HCEC 1CT (cell line): ENCODE results near the gene DHX16.

Experiments
- DNase-seq: peaks from one replicate; pipeline ENCODE4 v3.0.0-alpha.2; 2017

The DHX16 gene

GRCh38 chr6:30626484-30627366 is 46.1 kb downstream of the DHX16 start, which contains the start of gene ATAT1:
Gene ATAT1 (plus strand): TSS chr6:30626874.
- DNase-seq: peak; percentile 76

GRCh38 chr6:30625511-30625910 is 47.3 kb downstream of the DHX16 start:
- no peak for DNase-seq

- DNase-seq: no peak
These were observed 53.2 kb downstream of the DHX16 start for GRCh38 chr6:30619561-30619960.

DNA sequence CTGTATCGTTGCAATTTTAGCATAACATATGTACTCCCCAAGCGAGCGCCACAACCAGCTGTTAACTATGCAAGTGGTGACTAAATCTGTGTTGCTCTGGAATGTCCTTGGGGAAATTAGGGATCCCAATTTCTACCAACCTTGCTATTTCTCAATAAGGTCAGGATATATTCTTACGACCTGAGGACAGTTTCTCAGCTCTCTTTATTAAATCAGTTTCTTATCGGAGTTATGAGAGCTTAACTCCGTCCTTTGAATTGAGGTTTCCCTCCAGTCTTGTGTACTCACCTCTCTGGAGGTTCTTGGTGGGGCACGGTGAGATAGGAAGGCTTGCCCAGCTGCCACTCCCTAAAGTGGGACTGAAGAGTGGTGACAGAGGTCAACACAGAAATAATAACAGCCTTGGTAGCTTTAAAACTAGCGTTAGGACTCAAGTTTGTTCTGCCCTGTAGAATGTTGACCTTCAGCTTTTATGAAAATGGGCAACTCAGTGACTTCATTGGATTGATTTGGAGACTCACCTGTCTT is 54.5 kb downstream of the DHX16 start:
- peak; percentile 37 for DNase-seq

GRCh38 chr6:30617565-30618269 is 55.1 kb downstream of the DHX16 start, which contains the start of gene MRPS18B:
Gene MRPS18B (plus strand): TSS chr6:30617840. CDS start chr6:30617866, 26 bp downstream.
- DNase-seq: peak; percentile 97

DNA sequence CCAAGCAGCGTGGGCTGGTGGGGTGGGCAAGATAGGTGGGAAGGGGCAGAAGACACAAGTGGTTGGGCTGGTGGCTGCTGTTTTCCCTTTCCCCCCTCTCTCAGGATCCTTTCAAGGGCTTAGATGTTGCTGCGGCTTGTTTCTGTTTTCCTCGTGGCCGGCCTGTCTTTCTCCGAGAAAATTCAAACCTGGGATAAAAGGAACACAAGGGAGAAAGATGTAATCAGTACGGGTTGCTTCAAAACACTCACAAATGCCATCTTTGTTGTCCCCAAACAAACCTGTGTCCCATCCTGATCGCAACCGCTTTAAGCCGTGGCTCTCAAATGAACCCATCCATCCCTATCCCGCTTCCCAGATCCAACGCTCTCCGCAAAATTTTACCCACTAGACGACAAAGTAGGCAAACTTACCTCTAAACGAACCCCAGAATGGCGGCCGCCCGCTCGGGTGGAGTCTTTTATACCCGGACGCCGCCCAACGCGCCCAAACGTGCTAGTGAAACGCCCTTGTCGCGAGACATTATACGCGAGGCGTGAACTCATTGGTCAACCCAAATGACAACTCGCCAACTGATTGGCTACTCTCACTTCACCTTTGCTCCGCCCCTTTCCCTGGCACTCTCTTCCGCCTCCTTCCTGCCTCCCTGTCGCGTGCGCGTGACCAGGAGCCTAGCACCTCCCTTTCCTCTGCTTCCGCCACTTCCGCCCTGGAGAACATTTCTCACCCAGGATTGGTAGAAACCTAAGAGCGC is 55.8 kb downstream of the DHX16 start, which contains the start of gene PPP1R10:
Gene PPP1R10 (minus strand): TSS at position 433 of the 754 bp plus-strand sequence. CDS start 7,299 bp downstream, outside the sequence.
- DNase-seq: peak; percentile 100

DNA sequence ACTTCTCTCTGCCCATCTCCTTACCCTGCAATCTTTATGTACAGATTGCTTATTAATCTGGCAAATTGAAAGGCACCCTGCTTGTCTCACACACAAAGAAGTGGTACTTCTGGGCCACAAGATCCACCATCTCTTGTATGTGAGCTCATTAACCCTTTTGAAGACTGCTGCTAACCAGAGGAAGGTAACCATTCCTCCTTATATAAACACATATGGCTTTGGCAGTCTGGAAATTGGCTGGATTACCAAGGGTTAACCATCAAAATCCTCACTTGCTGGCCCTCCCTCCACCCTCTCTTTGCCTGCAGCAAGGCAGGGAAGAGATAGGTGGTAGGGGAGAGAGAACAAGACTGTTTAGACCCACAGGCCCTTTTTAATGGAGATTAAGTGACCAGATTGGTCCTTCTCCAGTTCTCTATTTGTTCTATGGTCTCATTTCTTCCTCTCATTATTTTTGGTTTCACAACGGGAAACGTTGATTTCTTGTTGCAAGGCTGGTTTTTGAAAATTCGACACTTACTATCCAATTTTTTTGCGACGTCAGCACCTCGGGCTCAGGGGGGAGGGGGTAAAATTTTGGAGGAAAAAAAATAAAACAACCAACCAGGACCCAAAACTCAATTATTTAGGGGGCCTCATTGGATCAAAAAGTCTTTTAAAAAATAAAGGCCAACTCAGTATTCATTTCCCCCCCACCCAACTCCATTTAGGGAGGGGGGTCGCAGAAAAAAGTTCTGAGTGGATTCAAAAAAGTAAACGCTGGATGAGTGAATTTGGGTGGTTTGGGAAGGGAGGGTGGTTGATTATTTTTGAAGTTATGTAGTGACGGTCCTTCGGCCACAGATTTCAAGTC is 56.6 kb downstream of the DHX16 start:
- no peak for DNase-seq

- peak; percentile 73 for DNase-seq
These were observed 57.4 kb downstream of the DHX16 start for GRCh38 chr6:30615219-30615957.

DNA sequence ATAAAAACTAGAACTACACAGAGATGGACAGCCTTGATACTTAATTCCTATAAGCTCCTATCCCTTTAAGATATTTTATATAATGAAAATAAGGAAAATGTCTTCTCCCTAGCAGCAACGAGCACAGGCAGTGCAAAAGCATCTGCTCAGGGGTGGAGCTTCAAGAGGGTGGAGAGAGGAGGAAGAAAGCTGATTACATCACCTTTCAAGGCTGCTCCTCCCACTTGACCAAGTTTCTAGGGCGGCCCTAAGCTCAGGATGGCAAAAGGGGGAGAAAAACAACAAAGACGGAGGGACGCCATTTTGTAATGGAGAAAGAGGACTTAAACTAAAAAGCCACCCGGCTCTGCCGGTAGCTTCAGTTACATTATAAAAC is 58.0 kb downstream of the DHX16 start:
- peak; percentile 93 for DNase-seq

- DNase-seq: peak; percentile 32
These were observed 58.6 kb downstream of the DHX16 start for GRCh38 chr6:30614044-30614842.

GRCh38 chr6:30613251-30614043 is 59.4 kb downstream of the DHX16 start:
- DNase-seq: peak; percentile 50

DNA sequence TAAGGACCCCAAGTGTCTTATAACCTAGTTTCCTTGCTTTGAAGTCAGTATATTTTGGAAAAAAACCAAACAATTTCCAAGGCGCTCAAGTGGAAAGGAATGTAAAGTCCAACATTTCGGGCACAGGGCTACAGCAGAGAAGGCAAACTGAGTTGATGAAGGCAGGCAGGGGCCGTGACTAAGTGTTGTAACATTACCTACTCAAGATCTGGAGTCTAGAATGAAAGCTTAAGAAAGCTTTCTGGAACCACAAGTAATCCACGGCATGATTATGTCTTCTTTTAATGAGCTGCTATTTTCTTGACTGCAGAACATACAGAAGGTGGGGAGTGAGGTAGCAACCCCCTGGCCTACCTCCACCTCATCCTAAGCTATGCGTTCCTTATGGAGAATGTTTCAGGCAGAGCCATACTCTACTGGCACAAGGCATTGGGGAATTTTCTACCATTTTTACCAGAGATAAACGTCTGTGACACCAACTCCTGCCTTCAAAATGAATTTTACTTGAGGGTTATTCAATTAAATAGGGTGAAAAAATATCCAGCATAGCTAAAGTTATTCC is 60.0 kb downstream of the DHX16 start:
- DNase-seq: peak; percentile 34

DNA sequence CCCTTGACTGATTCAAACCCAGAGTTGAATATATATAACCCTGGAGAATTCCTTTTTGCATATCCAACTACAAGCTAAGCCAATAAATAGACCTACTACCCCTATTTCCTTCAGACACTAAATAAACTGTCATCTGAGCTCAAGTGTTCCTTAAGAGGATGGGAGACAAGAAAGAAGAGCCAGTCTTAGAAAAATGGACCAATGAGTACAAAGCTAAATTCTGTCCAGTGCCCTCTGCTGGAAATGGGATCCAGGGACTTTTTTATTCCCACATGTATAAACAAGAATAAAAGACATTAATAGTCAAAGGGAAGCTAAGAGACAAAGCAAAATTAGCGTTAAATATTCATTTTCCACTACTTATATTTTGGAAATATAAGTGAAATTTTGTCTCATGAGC is 60.6 kb downstream of the DHX16 start:
- DNase-seq: peak; percentile 59

GRCh38 chr6:30611856-30612194 is 61.0 kb downstream of the DHX16 start:
- no peak for DNase-seq

DNA sequence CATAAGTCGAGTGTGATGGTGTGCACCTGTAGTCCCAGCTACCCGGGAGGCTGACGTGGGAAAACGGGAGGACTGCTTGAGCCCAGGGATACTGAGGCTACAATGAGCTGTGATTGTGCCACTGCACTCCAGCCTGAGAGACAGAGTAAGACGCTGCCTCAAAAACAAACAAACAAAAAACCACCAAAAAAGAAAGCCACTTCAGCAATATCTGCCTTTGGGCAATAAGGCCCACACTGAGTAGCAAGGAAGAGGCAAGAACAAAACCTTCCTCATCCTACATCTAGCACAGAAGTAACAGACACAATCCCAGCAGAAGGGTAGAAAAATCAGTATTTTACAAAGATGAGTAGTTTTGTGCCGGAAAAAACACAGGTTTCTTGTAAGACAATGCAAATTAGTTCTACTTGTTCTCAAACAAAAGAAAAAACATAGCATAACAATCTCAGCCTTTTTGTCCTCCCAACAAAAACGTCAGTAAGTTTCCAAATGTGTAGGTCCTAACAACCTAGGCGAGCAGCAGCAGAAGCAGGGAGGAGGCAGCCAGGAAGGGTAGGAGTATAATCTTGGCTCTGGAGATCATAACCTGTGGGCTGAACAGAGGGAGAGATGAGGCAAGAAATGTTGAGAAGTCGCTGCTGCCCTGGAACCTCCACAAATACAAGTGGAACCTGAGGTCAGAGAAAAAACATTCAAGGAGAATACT is 61.5 kb downstream of the DHX16 start:
- no peak for DNase-seq

DNA sequence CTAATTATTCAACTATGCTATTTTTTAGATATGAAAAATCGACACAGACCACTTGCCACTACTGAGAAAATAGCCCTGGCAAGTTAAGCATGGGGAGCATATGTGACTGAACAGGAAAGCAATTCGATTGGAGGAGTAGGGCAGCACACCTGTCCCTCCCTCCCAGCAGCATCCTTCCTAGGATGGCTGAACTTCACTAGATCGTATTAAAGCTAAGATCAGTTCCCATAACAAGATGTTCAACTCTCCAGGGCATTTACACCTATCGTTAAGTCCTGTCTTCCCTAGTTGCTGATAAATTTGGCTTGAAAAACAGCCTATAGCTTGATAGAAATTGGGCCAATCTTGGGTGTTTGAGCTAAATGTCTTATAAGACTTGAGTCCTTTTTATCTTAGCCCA is 62.7 kb downstream of the DHX16 start:
- DNase-seq: no peak

- DNase-seq: no peak
These were observed 68.8 kb downstream of the DHX16 start for GRCh38 chr6:30603961-30604360.
